HepG2 (cell line): ENCODE results near the gene TRDMT1. TPM values are rescaled to one million over a fixed set of nuclear protein-coding genes. Genes with fewer than 3 reads are reported as not detected.

Experiments
- EEA1 ChIP-seq: sonication (generic); formaldehyde crosslinking; IDR thresholded peaks from 2 replicates; pipeline ENCODE4 v1.5.1; 2020; ENCODE audit warnings: mild to moderate bottlenecking, missing genetic modification reagents, borderline replicate concordance
- FOXO4 ChIP-seq: sonication (generic); formaldehyde crosslinking; conservative IDR thresholded peaks from 2 replicates; pipeline ENCODE4 v1.8.1; 2023; ENCODE audit warnings: missing genetic modification reagents
- HIVEP1 ChIP-seq: sonication (generic); formaldehyde crosslinking; IDR thresholded peaks from 2 replicates; pipeline ENCODE4 v1.4.0; 2020; ENCODE audit warnings: mild to moderate bottlenecking, missing genetic modification reagents
- HNRNPH1 ChIP-seq: fragments of 200-400 bp; formaldehyde crosslinking; optimal IDR thresholded peaks from 2 replicates; pipeline ENCODE3; 2017; ENCODE audit warnings: mild to moderate bottlenecking, low read depth, low read length
- MEIS2 ChIP-seq: sonication (generic); formaldehyde crosslinking; IDR thresholded peaks from 2 replicates; pipeline ENCODE4 v1.9.0; 2021; ENCODE audit warnings: mild to moderate bottlenecking, missing genetic modification reagents
- MIER2 ChIP-seq: IDR thresholded peaks from 2 replicates; pipeline ENCODE4 v1.6.1; 2016; ENCODE audit warnings: missing biosample characterization, missing genetic modification reagents
- MTA3 ChIP-seq: sonication (generic); formaldehyde crosslinking; IDR thresholded peaks from 2 replicates; pipeline ENCODE4 v1.4.0; 2020; ENCODE audit warnings: missing genetic modification reagents
- MYC ChIP-seq: sonication (generic); formaldehyde crosslinking; IDR thresholded peaks from 2 replicates; pipeline ENCODE4 v1.9.0; 2021; ENCODE audit warnings: missing genetic modification reagents, borderline replicate concordance
- POLR2G ChIP-seq: fragments of 200-400 bp; formaldehyde crosslinking; IDR thresholded peaks from 2 replicates; pipeline ENCODE4 v1.6.1; 2018; ENCODE audit warnings: mild to moderate bottlenecking, low read depth, low read length, moderate library complexity
- RBFOX2 ChIP-seq: fragments of 200-400 bp; formaldehyde crosslinking; IDR thresholded peaks from 2 replicates; pipeline ENCODE4 v1.6.1; 2017; ENCODE audit warnings: low read depth, mild to moderate bottlenecking, low read length
- RFX1 ChIP-seq: fragments of 450-650 bp; IDR thresholded peaks from 2 replicates; pipeline ENCODE4 v1.6.1; 2017
- SP5 ChIP-seq: IDR thresholded peaks from 2 replicates; pipeline ENCODE4 v1.6.1; 2016; ENCODE audit warnings: low read depth, borderline replicate concordance
- YEATS2 ChIP-seq: sonication (generic); formaldehyde crosslinking; IDR thresholded peaks from 2 replicates; pipeline ENCODE4 v1.4.0; 2020; ENCODE audit warnings: missing genetic modification reagents, borderline replicate concordance
- ZBTB25 ChIP-seq: IDR thresholded peaks from 2 replicates; pipeline ENCODE4 v1.6.1; 2018; ENCODE audit warnings: missing genetic modification reagents
- ZFP36 ChIP-seq: fragments of 150-350 bp; IDR thresholded peaks from 2 replicates; pipeline ENCODE4 v1.6.1; 2018; ENCODE audit warnings: borderline replicate concordance, low read length, low read depth; ENCODE audit not compliant: partially characterized antibody
- ZNF350 ChIP-seq: sonication (generic); formaldehyde crosslinking; IDR thresholded peaks from 2 replicates; pipeline ENCODE4 v1.4.0; 2020; ENCODE audit warnings: mild to moderate bottlenecking, low read depth, missing genetic modification reagents, borderline replicate concordance
- ZNF414 ChIP-seq: sonication (generic); formaldehyde crosslinking; IDR thresholded peaks from 2 replicates; pipeline ENCODE4 v1.5.0; 2020; ENCODE audit warnings: missing genetic modification reagents
- ZNF446 ChIP-seq: sonication (generic); formaldehyde crosslinking; IDR thresholded peaks from 2 replicates; pipeline ENCODE4 v1.5.0; 2020; ENCODE audit warnings: mild to moderate bottlenecking, missing genetic modification reagents
- ZNF510 ChIP-seq: sonication (generic); formaldehyde crosslinking; IDR thresholded peaks from 2 replicates; pipeline ENCODE4 v1.4.0; 2020; ENCODE audit warnings: low read depth, mild to moderate bottlenecking, missing genetic modification reagents
- ZNF570 ChIP-seq: sonication (generic); formaldehyde crosslinking; IDR thresholded peaks from 2 replicates; pipeline ENCODE4 v1.4.0; 2020; ENCODE audit warnings: mild to moderate bottlenecking, missing genetic modification reagents, borderline replicate concordance
- ZNF577 ChIP-seq: sonication (generic); formaldehyde crosslinking; IDR thresholded peaks from 2 replicates; pipeline ENCODE4 v1.4.0; 2020; ENCODE audit warnings: mild to moderate bottlenecking, low read depth, missing genetic modification reagents, borderline replicate concordance
- ZNF580 ChIP-seq: IDR thresholded peaks from 2 replicates; pipeline ENCODE4 v1.6.1; 2016; ENCODE audit warnings: low read depth, borderline replicate concordance
- ZNF616 ChIP-seq: sonication (generic); formaldehyde crosslinking; IDR thresholded peaks from 2 replicates; pipeline ENCODE4 v1.5.0; 2020; ENCODE audit warnings: low read depth, mild to moderate bottlenecking, missing genetic modification reagents
- ZNF660 ChIP-seq: sonication (generic); formaldehyde crosslinking; IDR thresholded peaks from 2 replicates; pipeline ENCODE4 v1.5.1; 2020; ENCODE audit warnings: mild to moderate bottlenecking, low read depth, missing genetic modification reagents, borderline replicate concordance
- ZNF674 ChIP-seq: sonication (generic); formaldehyde crosslinking; IDR thresholded peaks from 2 replicates; pipeline ENCODE4 v1.5.0; 2020; ENCODE audit warnings: low read depth, mild to moderate bottlenecking, missing genetic modification reagents
- ZNF773 ChIP-seq: sonication (generic); formaldehyde crosslinking; IDR thresholded peaks from 2 replicates; pipeline ENCODE4 v1.4.0; 2020; ENCODE audit warnings: missing genetic modification reagents, borderline replicate concordance
- ZNF839 ChIP-seq: sonication (generic); formaldehyde crosslinking; IDR thresholded peaks from 2 replicates; pipeline ENCODE4 v1.4.0; 2020; ENCODE audit warnings: missing genetic modification reagents, mild to moderate bottlenecking, borderline replicate concordance
- polyA plus RNA-seq, 8 experiments: library from polyadenylated mRNA; depleted of rRNA in 3 of 8; stranded (reverse) in 7 of 8; unstranded in 1 of 8; fragments of >200 nt; fragmentation: Illumina TruSeq in 4 of 8; extraction: Trizol in 4 of 8; gene quantifications; 2 replicates each; pipeline versions ENCODE4 v1.2.1 to v1.2.3, GENCODE V29; 2011 to 2016; ENCODE audit warnings: low read depth in 4 of 8, missing spikeins in 1 of 8, mixed read lengths in 1 of 8; ENCODE audit not compliant: insufficient read depth in 1 of 8
- total RNA-seq, 5 experiments: library from RNA; depleted of rRNA; stranded (reverse); fragments of >200 nt; fragmentation: Illumina TruSeq; extraction: Trizol; gene quantifications; 2 replicates each; pipeline ENCODE4 v1.2.3, GENCODE V29; 2016; ENCODE audit warnings: low read depth in 1 of 5

Gene TRDMT1
- total and polyA plus RNA-seq, 2 of the 13 experiments (the other 11 are each of a cell fraction or from before 2014, with no cell fraction given): 2.0 to 3.0 TPM

- TF ChIP-seq ZNF577 (no peak), ZNF660 (no peak), HIVEP1 (CRISPR knock-in tag) (peak; percentile 77), HNRNPH1 (no peak), ZNF839 (CRISPR knock-in tag) (no peak), ZNF350 (CRISPR knock-in tag) (peak; percentile 65; the same call in 1 of the 2 replicates), ZNF446 (peak; percentile 85; the same call in 1 of the 2 replicates), ZNF580 (CRISPR knock-in tag) (peak; percentile 60), MEIS2 (peak; percentile 76; the same call in 1 of the 2 replicates), ZNF616 (peak; percentile 85; the same call in 1 of the 2 replicates), YEATS2 (CRISPR knock-in tag) (peak; percentile 97), EEA1 (CRISPR knock-in tag) (0 out of 2 replicates have a peak, but pooled peaks have one; percentile 74), ZNF414 (CRISPR knock-in tag) (0 out of 2 replicates have a peak, but pooled peaks have one; percentile 39), MYC (CRISPR knock-in tag) (peak; percentile 82), RBFOX2 (peak; percentile 78), FOXO4 (no peak), SP5 (peak; percentile 79), ZNF773 (CRISPR knock-in tag) (peak; percentile 72; the same call in 1 of the 2 replicates), ZNF674 (CRISPR knock-in tag) (no peak), ZBTB25 (CRISPR knock-in tag) (peak; percentile 84), POLR2G (peak; percentile 53), RFX1 (peak; percentile 77; the same call in 1 of the 2 replicates), ZNF570 (CRISPR knock-in tag) (no peak), MTA3 (CRISPR knock-in tag) (no peak), MIER2 (CRISPR knock-in tag) (peak; percentile 74; the same call in 1 of the 2 replicates), ZNF510 (CRISPR knock-in tag) (no peak), ZFP36 (no peak)
Measured at GRCh38 chr10:17200912-17201793, at the start of gene TRDMT1 (continued).
